Activated CD4-positive, alpha-beta T cell treated with anti-CD3 and anti-CD28 coated beads, Interleukin-2, amount 50 U/mL, for 4 hours (primary cell): ENCODE measurements around the gene RALBP1.
"Not testable (repeated sequence)": the region's sequence is repeated elsewhere in the genome, so short reads cannot be mapped to it uniquely, and the experiment has no call there.

ENCODE experiments used
- DNase-seq, 2 experiments: peaks; one replicate each; pipeline ENCODE4 v3.0.0-alpha.2; 2020

The RALBP1 gene

DNA sequence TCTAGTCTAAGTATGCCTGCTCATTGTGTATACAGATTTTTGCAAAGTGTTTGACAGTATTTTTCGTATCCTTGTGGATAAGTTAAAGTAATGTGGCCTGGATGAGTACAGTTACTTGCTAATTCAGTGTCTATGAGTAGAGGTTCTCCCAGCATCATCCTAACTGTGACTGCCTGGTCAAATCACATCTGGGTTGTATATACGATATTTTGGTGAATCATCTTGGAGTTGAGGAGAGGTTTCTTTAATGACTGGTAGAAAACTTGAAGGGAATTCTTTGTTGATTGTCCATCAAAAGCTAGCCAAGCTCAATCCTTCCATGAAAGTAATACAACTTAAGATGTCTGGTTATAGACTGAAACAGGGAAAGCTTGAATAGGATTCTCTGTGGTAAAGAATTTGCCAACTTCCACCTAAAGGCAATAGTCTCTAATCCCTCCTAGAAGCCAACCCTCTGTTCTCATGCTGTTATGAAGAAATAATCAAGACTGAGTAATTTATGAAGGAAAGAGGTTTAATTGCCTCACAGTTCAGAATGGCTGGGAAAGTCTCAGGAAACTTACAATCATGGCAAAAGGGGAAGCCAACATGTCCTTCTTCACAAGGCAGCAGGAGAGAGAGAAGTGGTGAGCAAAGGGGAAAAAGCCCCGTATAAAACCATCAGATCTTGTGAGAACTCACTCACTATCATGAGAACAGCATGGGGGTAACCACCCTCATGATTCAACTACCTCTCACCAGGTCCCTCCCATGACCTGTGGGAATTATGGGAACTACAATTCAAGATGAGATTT is 19.4 kb upstream of the RALBP1 start:
- DNase-seq = no peak

DNA sequence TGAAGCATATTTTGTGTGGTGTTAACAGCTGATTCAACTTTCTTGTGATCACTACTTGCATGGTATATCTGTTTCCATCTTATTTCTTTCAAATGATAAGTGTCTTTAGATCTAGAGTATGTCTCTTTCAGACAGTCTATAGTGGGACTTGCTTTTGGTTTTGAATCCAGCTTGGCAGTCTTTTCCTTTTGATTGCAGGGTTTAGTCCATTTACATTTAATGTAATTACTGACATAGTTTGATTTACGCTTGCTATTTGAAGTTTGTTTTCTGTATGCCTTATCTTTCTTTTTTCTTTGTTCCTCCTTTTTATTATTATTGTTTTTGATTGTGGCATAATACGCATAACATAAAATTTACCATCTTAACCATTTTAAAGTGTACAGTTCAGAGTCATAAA is 9.2 kb upstream of the RALBP1 start:
- no peak for DNase-seq

DNA sequence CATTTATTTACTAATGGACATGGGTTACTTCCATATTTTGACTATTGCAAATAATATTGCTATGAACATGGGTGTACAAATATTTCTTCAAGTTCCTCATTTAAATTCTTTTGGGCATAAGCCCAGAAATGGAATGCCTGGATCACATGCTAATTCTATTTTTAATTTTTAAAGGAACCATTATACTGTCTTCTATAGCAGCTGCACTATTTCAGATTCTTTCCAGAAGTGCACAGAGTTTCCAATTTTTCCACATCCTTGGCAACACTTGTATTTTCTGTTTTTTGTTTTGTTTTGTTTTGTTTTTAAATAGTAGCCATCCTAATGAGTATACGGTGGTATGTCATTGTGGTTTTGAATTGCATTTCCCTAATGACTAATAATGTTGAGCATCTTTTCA is 8.5 kb upstream of the RALBP1 start:
- no peak for DNase-seq

DNA sequence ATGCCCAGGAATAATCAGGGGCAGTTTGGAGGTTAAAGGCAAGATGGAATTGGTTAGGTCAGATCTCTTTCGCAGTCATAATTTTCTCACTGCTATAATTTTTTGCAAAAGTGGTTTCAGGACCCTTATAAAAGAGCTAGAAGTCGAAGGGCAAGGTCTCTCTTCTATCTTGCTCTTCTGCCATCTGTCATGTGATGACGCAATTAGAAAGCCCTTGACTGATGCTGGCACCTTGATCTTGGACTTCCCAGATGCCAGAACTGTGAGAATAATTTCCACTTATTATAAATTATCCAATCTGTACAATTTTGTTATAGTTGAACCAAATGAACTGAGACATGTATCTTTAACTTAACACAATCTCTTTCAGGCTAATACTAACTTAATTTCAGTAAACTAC is 6.3 kb upstream of the RALBP1 start:
- no peak for DNase-seq

DNA sequence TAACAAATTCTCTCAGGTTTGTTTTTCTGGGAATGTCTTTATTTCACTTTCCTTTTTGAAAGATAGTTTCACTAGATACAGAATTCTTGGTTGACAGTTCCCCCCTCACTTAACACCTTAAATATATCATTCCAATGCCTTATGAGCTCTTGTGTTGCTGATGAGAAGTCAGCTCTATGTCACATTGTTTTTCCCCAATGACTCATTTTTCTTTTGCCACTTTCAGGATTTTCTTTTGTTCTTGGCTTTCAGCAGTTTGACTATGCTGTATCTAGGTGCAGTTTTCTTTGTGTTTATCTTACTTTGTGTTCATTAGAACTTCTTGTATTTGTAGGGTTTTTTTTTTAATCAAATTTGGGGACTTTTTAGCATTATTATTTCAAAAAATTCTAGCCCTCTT is 5.6 kb upstream of the RALBP1 start:
- DNase-seq = no peak

DNA sequence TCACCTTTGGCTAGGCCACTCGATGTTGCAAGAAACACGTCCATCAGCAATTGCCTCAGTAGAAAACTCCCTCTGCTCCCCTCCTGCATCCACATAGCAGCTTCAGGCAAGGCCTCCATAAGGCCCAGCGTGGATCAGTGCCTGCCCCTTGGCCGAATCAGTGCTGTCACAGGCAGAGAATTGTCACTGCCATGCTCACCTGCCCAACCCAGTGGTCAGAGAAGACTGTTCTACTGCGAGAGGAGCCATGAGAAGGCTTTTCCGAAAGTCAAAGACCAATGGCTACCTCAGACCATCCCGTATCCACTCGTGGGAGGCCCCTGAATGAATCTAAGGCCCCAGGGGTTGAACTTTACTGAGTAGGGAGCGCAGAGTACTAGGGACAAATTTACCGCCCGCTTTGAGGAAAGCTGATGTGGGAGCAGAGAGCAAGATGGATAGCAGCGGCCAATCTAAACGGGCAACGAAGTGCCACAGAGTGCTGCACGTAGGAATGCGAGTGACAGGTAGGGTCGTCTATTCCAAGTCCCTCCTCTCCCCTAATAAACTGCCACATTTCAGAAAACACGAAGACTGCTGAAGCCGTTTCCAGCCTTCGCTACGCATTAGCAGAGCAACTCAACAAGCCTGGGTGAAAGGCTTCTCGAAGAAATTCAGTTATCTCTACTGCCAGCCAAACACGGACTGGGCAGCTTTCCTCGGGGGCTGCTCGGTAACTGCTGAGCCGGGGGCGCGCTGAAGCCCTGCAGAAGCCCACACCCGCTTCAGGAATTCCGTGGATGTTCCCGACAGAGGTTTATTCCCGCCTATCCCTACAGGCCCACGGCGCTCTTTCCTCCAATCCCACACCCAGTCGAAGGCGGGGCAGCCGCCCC is 968 bp upstream of the RALBP1 start:
- no peak for DNase-seq

DNA sequence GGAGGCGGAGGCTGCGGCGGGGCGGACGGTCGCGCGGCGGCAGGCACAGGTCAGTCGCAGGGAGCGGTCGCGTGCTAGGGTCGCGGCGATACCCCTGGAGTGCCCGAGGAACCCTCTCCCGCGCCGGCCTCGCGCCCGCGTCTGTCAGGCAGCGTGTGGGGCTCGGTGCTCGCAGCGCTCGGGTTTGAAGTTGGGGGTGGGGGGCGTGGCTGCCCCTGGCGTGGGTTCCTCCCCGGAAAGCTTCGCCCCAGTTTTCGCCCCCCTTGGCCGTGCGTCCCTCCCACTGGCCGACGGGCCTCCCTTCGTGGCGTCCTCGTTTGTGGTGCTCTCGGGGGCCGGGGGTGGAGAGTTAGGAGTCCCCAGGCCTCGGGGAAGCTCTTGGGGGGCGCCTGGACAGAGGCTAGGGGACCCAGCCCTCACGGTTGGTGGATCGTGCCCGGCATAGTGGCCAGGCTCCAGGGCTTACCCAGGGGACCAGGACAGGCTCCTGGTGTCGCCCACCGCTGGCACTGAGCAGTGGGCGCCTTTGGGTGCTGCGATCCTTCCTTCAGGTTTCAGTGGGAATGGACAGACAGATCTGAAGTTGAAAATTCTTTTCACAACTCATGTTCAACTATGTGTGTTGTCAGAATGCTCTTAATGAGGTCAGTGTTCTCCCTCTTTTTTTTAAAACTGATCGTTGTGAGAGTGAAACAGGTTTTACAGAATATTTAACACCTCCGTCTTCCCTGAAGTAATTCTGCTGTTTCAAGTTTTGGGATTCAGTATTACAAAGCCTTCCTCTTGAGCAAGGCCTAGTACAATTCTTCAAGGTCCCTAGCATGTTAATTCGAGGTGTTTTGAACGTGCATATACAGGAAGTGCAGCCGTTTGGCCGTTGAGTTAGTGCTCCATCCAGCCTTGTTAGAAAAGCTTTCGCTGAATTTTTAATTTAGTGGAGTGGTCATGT is 604 bp downstream of the RALBP1 start:
- DNase-seq = peak; percentile 46 to 55

DNA sequence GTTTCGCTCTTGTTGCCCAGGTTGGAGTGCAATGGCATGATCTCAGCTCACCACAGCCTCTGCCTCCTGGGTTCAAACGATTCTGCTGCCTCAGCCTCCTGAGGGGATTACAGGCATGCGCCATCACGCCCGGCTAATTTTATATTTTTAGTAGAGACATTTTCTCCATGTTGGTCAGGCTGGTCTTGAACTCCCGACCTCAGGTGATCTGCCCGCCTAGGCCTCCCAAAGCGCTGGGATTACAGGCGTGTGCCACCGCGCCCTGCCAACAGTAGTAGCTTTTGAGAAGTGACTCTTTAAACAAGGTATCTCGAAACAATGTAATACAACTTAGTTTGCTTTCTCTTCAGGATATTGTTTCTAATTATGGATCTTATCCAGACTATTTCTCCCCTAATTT is 1.6 kb downstream of the RALBP1 start:
- not testable (repeated sequence) for DNase-seq

DNA sequence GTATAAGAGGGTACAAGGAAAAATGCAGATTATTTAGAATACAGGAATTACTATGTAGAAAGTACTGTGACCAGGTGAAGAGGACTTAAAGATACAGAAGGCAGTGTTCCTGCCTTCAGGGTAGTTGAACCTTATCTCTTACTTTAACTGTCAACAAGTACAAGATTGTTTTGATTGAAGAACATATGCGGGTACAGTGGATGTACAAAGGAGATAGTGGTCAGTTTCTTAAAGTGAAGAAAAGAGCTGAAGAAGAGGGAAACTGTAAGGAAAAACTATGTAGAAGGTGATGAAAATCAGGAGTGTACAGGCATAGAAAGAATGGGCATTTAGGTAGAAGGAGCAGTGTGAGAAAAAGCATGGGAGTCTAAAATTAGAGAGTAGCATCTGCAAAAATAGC is 2.2 kb downstream of the RALBP1 start:
- DNase-seq = no peak

DNA sequence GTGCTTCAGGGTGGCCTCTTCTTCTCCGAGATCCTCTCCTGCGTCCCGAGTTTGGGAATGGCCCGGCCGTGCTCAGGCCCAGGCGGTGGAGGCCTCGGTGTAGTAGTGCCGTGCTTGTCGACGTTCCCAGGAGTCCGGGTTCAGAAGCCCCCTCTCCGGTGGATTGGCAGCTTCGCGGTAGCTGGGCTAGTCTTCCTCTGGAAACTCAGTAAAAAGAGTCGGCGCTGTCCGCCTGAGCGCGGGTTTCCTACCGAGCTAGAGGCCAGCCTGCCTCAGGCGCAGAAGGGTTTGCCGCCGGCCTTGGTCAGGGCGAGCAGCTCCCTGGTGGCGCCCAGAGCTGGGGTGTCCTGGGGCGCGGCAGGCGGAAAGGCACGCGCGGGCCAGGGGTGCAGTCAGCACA is 3.2 kb downstream of the RALBP1 start:
- no peak for DNase-seq

DNA sequence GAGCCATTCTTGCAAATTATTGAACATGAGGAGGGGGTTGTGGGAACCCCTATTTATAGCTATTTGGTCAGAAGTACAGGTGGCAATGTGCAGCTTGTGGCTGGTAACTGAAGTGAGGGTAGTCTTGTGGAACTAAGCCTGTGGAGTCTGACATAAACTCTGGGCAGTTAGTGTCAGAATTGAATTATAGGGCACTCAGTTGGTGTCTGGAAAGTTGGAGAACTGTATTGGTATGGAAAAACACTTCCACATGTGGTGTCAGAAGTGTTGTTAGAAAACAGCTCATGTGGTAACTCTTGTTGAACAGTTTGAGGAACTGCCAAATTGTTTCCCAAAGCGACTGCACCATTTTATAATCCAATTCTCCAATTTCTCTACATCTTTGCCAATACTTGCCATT is 7.5 kb downstream of the RALBP1 start:
- DNase-seq = no peak

DNA sequence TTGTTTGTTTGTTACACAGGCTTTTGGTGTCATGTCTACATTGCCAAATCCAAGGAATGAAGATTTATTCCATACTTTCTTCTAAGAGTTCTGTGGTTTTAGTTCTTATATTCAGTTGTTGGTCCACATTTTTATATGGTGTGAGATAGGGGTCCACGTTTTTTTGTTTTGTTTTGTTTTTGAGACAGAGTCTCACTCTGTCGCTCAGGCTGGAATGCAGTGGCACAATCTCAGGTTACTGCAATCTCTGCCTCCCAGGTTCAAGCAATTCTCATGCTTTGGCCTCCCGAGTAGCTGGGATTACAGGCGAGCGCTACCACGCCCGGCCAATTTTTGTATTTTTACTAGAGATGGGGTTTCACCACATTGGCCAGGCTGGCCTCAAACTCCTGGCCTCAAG is 8.2 kb downstream of the RALBP1 start:
- no peak for DNase-seq

DNA sequence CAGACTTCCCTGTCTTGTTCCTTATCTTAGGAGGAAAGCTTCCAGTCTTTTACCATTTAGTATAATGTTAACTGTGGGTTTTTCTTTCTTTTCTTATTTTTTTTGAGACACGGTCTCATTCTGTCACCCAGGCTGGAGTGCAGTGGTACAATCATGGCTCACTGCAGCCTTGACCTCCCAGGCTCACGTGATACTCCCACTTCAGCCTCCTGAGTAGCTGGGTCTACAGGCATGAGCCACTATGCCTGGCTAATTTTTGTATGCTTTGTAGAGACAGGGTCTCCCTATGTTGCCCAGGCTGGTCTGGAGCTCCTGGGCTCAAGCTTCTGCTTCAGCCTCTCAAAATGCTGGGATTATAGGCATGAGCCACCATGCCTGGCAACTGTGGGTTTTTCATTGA is 9.5 kb downstream of the RALBP1 start:
- not testable (repeated sequence) for DNase-seq

DNA sequence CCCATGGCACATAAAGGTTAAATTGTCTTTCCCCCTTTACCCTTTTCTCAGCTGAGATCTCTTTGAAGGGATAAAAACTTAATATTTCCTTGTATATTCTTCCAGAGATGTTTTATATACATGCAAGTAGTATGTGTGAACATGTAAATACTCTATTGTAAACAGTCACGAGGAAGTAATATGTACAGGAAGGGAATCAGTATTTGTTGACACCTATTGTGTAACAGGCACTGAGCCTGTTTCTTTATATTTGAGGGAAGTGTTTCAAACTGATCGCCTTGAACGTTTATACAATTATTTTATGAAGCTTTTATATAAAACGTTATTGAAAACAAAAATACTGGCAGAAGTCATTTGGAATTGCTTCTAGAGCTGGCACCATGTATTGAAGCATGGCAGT is 13.2 kb downstream of the RALBP1 start:
- no peak for DNase-seq

DNA sequence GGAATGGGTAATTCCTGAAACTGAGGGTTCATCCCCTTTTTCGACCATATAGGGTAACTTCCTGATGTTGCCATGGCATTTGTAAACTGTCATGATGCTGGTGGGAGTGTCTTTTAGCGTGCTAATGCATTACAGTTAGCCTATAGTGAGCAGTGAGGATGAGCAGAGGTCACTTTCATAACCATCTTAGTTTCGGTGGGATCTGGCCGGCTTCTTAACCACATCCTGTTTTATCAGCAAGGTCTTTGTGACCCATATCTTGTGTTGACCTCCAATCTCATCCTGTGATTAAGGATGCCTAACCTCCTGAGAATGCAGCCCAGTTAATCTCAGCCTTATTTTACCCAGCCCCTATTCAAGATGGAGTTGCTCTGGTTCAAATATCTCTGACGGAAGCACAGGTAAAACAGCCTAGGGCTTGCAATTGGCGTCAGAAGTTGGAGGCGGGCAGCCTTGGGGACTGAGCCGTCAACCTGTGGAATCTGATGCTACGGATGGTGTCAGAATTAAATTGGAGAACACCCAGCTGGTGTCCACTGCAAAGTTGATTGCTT is 19.5 kb downstream of the RALBP1 start:
- DNase-seq = no peak

DNA sequence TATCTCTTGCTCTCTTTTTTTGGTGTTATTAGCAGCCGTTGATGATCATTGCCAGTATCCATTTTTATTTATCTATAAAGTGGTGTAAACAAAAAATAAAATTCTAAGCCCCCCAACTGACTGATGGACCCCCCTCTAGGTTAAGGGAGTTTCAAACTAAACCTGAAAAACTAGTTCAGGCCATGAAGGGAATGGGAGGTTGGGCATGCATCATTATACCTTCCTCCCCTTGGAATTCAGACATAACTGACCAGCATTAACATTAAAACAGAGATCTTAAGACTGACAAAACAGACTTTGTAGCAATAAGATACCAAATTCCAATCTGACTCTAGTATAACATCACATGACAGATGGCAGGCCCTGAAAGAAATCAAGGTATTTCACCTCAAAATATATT is 20.2 kb downstream of the RALBP1 start:
- no peak for DNase-seq

DNA sequence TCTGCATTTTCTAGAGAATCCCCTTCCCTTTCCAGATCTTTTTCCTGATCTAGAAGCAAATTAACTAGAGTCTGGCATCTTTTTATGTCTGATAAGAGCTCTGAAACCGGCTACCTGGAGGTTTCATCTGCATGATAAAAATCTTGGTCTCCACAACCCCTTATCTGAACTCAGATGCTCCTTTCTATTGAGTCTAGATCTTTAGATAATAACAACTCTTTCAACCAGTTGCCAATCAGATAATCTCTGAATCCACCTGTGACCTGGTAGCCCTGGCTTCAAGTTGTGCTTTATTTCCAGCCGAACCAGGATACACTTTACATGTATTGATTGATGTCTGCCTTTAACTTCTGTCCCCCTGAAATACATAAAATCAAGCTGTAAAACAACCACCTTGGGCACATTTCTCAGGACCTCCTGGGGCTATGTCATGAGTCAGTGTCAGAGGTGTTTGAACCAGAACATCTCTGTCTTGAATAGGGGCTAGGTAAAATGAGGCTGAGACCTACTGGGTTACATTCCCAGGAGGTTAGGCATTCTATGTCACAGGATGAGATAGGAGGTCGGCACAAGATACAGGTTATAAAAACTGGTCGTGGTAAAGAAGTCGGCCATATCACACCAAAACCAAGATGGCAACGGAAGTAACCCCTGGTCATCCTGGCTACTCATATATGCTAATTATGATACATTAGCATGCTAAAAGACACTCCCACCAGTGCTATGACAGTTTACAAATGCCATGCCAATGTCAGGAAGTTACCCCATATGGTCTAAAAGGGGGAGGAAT is 20.8 kb downstream of the RALBP1 start:
- no peak for DNase-seq

DNA sequence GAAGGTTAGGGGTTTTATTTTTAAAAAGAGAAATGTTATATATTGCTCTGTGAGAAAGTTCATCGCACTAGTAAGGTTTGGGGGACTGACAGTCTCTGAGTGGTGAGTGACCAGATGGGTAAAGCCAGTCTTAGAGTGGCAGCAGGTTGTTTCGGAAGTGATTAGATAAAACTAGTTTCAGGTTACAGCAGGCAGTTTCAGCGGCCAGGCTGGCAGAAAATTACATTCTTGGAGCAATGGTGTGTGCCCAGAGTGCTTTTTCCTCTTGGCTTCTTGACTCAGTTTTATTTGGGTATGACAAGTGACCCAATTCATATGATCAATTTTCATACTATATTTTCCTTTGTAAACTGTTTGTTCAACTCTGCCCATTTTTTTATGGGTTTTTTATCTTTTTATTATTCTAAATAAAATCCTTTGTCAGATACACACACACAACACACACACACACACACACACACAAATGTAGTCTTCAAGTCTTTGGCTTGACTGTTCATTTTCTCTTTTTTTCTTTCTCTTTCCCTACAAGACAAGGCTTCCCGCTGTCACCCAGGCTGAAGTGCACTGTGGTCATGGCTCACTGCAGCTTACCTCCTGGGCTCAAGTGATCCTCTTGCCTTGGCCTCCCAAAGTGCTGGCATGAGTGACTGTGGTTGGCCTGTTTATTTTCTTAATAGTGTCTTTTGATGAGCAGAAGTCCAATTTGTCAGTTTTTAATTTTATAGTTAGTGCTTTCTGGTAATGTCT is 30.9 kb downstream of the RALBP1 start:
- DNase-seq = no peak

DNA sequence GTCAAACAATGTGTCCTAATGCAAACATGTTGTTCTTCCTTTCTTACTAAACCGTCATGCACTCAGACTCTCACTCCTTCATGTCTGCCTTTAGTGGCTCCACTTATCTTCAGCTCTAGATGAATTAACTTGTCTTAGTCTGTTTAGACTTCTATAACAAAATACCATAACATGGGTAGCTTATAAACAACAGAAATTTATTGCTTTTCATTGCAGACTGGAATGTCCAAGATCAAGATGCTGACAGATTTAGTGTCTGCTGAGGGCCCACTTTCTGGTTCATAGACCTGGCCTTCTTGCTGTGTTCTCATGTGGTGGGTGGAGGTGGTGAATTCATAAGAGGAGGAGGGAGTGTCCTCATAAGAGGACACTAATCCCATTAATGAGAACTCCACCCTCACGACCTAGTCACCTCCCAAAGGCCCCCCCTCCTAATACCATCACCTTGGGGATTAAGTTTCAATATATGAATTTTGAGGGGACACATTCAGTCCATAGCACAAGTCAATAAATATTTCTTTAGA is 32.3 kb downstream of the RALBP1 start:
- no peak for DNase-seq

DNA sequence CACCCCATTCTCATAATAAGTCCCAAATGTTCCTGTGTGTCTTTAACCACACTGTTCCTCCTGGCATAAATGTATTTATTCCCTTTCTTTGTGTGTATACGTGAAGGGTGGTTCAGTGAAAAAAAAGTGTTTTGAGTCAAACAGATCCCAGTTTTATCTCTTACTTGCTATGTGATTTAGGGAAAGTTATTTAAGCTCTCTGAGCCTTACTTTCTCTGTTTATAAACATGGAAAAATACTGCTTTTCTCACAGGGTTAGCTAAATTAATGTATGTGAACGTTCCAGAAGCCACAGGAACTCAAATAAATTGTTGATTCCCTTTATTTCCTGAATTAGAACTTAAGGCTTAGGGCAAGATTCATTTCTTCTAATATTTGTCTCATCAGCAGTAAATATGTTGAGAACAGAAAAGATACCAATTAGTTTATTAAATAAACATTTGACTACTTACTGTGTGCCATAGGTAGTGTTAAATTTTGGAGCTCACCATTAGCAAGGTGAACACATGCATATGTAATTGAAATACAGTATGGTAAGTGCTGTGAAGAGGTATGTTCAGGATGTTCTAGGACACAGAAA is 33.2 kb downstream of the RALBP1 start:
- DNase-seq = no peak
